HG03060 (cell line): Measurements from ENCODE around the gene MEGF11.

Source experiments
- ATAC-seq: cut with Tn5 transposase; IDR thresholded peaks from one replicate; pipeline ENCODE4 v1.9.1; 2021; ENCODE audit warnings: low read depth, moderate number of reproducible peaks; ENCODE audit not compliant: unreplicated experiment

Gene MEGF11

DNA sequence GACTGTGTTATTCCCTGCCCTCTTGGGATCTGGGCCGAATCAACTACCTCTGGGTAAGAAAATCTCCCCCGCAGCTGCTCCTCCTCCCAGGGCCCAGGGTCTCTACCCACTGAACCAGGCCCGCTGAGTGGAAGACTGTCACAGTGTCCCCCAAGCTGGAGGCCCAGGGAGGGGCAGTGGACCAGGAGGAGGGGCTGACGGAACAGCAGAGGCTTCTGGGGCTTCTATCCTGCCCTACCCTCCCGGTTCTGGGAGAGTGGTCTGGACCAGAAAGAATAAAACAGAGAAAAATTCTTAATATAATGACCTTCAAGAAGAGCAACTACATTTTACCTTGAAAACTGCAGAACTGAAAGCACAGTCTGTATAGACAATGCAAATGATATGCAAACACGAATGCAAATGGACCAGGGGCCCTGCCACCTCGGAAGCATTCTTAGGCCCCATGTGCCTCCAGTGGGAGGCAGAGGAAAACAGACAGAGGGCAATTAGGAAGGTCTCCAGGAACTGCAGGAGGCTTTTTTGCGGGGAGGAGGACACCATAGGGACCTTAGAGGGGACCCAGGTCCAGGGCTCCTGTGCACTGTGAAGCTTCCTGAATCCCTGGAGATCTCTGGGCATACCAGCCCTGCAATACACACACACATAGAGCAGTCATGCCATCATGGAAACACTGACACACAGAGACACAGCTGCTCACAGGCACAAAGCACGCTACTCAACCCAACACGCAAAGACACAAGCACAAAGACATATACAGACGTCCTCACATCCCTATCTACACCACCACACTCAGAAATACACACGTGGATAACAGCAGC, 12.3 kb downstream of the MEGF11 start:
- ATAC-seq, result no peak

DNA sequence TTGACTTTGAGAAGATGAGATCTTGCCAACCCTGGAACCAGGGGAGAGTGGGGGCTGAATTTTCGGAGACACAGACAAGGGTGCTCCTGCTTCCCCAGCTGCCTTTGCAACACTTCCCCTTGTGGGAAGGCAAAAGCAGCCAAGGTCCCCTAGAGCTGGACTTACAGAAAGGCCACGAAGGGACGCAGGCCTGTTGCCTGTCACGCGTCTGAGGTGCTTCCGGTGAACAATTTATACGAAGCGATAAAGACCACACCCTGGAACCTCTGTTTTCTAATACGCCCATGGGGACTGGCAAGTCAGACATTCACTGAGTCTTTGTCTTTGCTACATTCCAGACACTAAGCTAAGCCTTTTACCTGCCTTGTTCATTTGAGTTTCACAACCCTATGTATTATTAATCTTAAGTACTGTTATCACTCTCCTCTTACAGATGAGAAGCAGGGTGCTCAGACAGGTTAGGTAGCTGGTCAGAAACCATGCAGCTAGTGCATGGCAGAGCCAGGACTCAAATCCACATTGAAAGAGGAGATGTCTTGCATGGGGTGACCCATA, 13.2 kb downstream of the MEGF11 start:
- no peak for ATAC-seq

DNA sequence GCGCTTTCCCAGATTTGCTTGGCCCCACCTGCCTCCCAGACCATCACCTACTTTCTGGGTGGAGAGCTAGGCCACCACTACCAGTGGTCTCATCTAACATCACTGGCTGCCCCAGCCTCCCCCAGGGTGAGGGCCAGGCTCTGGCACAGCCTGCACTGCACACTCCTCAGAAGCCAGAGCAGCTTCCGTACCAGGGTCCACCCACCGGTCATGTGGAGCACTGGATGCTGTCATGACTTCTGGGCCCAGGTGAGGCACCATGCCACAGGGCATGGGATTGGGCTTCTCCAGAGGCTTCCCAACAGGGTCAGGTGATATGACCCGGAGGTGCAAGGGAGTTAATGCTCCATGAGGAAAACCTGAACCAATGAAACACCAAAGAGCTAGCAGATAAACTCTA, 14.0 kb downstream of the MEGF11 start:
- no peak for ATAC-seq

DNA sequence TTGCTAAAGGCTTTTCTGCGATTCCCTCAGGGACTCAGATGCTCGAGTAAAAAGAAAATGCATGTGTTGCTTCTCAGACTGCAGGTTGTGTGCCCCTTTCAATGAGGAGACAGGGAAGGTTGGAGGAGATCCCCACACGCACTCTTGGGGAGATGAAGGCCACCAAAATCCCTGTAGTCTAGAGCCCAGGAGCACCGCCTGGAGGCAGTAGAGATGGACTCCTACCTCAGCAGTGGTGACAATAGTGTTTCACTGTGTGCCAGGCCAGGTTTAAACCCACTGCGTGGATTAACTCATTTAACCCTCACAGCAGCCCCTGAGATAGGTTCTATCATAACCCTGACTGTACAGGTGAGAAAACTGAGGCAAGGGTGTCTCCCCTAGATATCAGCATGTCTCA, 15.2 kb downstream of the MEGF11 start:
- ATAC-seq, result no peak

DNA sequence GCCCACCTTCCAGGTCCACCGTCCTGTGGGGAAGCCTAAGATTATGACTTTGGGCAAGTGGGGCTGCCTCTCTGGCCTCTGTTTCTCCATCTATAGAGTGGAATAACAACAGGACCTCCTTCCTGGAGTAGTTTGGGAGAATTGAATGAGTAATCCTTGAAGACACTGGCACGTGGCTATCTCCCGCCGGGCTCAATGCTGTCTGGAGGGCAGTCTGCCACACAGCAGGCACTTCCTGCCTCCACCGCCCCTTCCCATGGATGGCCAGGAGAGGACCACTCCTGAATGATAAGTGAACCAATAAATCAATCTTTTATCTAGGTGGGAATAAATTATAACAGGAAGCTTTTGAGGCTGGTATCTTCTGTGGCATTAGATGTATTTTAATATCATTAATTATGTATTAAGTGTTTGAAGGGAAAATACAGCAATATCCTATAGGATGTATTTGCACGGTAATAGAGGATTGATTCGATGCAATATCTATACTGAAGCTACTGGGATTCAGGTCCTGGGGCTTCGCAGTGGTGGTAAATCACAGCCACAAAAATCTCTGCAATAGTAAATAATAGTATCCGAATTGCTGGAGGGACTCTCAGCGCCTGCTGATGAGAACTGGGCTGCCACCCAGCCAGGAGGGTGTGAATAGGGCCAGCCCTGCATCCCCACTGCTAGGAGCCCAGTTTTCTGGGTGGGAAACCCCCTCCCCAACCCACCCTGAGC, 15.9 kb downstream of the MEGF11 start:
- no peak for ATAC-seq

DNA sequence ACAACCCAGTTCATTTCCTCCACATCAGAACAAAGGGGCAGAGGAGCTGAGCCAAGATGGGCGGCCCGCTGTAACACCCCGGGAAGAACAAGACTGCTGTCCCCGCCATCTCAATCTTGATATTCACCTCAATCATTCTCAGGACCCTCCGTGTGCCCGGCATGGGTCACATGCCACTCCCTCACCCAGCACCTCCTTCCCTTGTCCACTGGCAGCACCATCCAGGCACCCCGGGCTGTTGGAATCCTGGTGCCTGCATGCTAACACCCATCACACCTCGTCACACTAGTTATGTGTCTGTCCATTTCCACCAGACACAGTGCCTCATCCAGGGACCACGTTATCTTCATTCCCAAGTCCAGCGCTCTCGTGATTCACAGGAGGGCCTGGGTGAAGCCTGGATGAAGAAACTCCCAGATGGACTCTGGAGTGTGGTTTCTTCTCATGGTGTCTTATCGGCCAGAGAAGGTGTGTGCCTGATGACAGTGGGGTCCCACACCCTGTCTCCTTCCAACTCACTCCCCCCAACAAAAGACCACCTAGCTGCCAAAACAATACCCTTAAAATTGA, 16.7 kb downstream of the MEGF11 start:
- ATAC-seq, result no peak

DNA sequence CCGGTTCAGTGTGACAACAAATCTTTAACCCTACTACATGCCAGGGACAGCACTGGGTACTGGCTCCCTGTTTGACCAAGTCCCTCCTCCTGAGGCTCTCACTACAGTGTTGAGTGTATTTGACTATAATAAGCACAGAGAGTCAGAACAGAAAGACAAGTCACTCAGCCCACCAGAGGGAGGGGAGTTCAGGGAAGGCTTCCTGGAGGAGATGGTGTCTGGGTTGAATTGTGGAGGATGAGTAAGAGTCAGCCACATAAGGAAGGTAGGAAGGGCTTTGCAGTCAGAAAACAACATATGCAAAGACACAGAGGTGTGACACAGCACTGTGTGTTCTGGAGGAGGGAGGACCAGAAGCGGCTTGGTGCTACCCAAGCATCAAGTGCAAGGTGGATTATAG, 17.7 kb downstream of the MEGF11 start:
- no peak for ATAC-seq

DNA sequence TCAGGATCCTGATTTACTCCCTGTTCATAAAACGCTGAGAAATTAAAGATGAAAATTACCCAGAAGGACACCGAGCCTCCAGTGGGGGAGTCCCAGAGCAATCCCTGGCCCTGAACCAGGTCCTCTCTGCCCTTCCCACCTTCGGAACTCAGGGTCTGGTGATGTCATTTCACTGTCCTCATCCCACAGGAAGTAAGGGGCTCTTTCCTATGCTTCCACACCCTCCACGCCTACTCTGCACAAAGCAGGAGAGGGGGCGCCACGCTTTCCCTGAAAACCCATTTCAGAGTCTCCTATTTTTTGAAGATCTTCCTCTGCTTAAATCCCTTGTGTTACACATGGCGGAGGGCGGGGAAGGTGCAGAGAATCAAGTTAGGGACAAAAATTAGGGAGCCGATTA, 18.8 kb downstream of the MEGF11 start:
- ATAC-seq, result no peak

DNA sequence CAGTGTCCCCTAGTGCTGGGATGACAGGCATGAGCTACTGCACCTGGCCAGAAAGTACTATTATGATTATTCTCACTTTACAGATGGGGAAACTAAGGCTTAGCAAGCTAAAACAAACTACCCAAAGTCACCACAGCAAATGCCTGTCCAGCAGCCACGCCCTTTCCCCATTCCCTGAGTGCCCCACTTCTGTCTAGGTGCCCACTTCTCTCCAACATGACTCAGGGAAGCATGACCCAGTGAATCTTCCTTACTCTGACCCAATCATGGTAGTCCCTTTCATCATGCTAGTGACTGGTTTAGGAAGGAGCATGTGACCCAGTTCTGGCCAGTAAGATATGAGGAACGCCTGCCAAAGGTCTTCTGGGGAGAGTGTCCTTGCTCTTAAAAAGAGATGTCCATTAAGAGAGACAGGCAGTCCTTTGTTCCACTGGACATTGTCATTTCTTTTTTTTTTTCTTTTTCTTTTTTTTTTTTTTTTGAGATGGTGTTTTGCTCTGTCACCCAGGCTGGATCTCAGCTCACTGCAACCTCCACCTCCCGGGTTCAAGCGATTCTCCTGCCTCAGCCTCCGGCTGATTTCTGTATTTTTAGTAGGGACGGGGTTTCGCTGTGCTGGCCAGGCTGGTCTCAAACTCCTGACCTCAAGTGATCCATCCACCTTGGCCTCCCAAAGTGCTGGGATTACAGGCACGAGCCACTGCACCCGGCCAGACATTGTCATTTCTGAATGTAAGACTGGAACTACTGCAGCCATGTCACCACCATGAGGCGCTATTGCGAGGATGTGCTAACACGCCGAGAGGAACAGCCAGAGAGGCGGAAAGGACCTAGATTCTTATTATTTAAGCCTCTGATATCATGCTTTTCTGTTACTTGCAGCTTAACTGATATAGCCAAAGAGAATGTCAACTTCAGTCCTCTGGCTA, 19.8 kb downstream of the MEGF11 start:
- ATAC-seq, result no peak

DNA sequence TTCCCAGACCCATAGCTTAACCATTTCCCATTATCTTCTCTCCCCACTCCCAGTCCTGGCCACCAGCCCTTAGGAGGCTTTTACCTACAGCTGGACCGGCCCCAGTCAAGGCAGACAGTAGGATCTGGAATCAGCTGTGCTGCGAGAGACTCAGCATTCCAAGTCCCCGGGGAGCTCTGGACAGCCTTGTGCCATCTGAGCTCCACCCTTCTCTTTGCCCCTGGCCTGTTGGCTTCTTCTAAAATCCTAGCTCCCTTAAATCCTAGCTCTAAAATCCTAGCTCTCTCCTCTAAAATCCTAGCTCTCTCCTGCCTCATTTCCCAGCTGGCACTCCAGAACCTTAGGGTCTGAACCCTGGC, 21.3 kb downstream of the MEGF11 start:
- no peak for ATAC-seq

DNA sequence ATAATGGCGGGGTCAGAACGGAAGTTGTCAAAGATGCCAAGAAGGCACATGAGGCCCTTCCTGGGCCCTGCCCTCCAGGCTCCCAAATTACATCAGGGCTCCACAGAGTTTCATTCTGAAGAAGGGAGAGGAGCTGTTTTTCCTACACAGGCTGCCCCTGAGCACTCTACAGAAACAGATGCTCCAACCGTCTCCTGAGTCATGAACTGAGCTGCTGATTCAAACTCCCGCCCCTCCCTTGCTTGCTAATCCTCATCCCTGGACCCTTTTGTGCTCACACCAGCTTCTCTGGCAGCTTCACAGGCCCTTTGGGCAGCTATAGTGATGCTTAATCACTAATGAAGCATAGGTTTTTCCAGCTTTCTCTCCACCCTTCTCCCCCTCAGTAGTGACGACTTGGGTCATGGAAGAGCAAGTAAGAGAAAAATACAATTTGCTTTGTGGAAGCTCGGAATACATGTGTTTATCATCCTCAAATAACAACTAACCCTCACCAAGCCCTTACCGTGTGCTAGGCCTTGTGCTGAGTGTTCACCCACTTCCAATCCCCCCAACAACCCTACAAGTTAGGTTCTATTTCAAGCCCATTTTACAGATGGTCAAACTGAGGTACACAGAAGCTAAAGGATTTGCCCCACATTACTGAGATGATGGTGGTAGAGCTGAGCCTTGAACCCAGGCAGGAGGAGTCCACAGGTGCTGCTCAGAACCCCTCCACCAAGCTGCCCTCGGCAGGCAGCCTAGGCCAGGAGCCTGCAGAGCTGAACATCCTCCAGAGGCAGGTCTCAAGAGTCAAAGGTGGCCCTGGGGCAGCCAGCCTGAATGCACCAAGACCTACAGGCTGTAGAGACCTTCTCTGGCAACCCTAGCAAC, 21.9 kb downstream of the MEGF11 start:
- ATAC-seq, result no peak

DNA sequence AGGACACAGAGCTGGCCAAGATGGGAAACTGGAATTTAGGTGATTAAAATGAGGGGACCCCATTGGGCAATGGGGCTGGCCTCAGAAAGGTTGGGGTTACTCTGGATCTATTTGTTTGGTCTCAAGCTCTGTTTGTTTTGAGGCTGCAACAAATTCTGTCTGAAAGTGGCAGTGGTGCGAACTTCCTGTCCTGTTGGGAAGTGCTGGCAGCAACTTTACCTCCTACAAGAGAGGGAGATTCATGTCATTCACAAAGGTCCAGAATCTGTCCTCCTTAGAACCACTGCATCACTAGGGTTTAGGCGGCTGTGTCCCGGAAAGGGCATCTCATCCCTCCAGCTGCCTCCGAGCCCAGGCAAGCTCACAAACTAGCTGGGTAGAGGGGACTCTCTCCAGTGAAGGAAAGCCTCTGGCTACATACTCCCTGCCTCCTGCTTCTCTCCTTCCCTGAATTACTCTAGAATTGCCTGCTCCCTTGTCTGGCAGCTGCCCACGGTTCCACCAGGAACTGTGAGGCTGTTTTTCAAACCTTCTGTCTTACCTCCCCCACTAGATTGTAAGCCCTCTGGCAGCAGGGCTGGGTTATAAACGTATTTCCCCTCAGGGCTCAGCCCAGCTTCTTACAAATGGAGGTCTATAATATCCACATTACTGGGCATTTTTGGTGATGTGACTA, 23.6 kb downstream of the MEGF11 start:
- ATAC-seq, result no peak

DNA sequence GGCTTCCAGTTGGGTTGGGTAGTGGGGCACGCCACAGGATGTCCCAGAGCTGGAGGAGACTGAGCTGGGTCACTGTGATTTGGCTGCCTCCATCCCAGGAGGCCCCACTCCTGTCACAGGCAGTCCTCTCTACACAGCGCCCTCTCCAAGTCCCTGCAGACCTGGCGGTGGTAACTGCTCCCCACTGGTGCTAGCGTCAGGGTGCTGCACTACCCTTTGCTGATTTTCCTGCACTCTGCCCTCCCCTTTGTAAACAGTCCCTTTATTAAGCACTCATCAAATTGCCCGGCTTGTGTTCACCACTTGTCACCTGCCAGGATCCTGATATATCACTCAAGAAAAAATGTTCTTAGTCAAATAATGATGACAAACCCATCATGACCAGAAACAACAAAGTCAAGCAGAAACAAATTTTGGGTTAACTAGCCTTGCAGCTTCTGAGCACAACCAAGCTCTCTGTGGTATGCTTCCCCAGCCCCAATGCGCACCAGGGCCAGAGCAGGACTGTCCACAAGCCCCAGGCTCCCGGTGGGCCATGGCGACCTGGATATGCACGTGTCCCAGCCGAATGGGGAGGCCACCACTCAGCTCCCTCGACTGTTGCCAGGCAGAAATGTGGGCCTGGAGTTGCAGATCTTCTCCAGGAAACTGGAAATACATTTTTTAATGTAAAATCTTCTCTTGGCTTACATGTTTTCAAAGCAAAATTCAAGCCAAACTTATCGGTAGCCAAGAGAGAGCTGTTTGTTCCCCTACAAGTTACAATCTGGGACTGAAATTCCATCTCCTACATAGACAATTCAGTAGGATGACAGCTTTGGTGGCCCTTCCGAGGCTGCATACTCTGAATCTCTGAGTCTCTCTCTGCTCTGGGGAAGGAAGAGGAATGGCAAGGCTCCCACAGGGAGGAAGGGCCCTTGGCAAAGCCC, 24.5 kb downstream of the MEGF11 start:
- no peak for ATAC-seq

DNA sequence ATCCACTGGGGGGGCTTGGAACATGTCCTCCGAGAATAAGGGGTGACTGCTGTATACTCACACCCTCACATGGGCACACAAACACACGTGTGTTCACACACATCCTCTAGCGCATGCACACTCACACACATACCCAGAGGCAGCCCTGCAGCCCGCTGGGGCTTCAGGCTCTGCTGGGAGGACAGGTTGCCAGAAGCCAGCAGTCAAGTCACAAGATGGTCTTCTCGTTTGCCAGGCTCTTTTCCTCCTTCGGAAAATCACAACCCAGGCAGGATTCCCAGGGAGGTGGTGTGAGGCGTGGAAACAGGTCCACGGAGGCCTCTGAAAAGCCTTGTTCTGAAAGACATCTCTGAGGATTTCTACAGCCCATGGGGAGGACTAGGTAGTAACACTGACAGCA, 26.8 kb downstream of the MEGF11 start:
- no peak for ATAC-seq

DNA sequence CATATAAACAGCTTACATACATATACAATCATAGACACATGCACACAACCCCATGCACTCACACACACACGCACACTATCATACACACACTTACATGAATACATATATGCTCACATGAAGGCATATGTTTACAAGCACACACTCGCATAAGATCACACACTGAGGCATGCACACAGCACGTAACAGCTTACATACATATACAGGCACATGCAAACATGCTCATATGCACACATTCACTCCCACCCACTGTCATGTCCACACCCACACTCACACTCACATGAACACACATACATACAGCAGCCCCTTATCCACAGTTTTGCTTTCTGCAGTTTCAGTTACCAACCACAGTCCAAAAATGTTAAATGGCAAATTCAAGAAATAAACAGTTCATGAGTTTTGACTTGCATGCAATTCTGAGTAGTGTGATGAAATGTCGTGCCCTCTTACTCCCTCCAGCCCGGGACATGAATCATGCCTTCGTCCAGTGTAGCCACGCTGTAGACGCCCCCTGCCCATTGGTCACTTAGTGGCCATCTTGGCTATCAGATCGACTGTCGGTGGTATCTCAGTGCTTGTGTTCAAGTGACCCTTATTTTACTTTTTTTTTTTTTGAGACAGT, 27.8 kb downstream of the MEGF11 start:
- ATAC-seq, result no peak

DNA sequence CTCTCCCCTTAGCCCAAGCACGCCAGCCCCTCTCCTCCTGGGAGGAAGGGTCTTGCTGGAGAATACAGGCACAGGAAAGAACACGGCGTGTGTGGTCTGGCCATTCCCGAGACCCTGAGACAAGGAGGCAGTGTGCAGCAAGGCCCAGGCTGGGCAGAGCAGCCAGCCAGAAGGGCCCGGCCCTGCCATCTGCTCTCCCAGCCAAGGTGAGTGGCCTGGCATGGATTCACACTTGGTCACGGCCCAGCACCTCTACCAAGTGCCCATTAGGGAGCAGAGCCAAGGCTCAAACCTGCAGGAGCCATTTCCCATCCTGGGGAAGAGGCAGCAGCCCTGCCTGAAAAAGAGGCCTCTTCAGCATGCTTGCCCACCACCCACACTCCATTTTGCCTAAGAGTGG, 28.6 kb downstream of the MEGF11 start:
- ATAC-seq, result no peak
